ENCODE measurements around the gene PAX2.
A peak's percentile ranks its signal among the peaks of the same experiment; 100 is the strongest.

The PAX2 gene

DNA sequence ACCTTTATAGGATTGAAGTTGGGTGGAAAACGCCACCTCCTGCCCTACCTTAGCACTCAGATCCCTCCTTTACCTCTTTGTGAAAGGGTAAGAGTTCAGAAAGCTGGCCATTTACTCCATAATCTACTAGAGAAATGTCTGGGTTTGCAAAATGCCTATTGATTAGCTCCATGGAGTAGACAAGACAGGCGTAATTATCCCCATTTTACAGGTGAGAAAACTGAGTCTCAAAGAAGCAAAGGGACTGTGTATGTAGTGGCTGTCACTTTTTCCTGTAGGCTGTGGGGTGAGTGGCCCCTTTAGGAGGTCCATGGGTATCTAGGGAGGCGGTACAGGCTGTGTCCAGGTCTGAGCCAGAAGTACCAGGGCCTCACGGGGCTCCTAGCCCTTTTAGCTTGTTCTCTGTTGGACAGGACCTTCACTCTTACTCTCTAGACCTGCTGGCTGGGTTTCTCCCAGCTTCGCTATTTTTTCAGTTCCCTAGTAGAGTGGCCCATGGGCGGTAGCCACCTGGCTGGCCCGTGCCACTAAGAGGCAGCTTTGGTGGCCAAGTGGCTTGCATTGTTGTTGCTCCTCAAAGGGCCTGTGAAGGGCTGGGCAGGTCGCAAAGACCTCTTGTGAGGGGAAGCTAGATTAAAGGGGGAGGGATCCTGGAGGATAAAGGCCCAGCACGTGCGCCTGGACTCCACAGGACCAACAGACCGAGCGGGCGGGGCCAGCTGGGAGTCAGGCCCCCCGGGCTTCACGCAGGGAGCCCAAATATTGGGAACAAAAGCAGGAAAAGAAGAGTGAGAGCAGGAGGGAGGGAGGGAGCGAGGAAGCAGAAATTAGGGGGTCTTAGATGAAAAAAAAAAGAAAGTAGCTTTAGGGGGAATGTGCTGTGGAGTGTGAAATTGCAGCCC is 4.7 kb upstream of the PAX2 start:
- DNase-seq = no peak

DNA sequence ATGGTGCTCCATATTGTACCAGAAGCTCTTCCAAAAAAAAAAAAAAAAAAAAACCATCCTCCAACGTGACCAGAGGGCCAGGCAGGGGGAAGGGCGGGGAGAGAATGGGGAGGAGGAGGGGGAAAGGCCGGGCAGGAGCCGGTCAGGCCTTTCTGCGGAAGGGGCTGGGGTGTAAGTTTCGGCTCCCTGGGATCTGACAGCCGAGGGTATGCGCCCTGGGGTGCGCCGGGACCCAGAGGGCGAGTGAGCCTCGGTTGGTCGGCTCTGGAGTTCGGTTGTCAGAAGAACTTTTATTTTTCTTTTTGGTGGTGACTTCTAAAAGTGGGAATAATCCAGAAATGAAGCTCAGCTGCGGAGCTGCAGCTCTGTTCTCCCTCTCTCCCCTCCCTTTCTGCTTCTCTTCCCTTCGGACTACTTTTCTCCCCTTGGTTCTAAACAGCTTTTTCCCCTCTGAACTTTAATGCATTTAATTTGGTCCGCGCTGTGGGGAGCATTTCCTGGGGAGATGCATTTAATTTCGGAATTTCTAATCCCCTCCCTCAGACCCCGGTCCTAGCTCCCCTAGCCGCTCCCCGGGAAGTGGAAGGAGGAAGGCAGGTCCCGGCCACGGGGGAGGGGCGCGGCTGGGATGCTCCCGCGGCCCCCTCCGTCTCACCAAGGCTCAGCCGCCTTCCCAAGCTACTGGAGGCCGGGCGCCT is 3.9 kb upstream of the PAX2 start:
- no peak for DNase-seq

DNA sequence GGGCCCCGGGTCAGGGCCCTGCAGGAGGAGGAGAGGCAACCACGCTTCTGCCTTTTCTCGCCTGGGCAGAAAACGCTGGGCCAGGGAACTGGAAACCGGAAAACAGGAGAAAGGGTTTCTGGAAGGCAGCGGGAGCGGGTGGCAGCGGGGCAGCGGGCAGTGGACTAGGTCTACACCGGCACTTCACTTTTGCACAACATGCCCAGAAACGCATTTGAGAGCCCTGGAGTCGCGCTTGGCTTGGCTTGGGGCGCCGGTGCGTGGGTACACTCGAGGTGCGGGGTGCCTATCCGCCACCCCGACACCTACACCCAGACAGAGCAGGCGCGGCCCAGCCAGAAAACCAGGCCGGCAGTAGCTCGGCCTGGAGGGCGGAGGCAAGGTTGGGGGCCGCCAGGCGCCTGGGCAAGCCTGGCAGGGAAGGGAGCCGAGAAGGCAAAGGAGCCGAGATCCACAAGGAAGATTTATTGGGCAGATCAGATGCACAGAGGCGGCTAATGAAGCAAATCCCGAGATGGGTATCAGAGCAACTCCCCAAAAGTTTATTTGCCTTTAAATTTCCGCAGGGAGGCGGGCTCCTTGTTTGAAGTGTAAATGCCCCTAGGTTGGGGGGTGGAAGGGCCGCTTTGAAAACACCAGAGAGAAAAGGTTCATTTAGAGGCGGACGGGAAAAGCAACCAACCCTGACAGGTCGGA is 3.2 kb upstream of the PAX2 start:
- no peak for DNase-seq

DNA sequence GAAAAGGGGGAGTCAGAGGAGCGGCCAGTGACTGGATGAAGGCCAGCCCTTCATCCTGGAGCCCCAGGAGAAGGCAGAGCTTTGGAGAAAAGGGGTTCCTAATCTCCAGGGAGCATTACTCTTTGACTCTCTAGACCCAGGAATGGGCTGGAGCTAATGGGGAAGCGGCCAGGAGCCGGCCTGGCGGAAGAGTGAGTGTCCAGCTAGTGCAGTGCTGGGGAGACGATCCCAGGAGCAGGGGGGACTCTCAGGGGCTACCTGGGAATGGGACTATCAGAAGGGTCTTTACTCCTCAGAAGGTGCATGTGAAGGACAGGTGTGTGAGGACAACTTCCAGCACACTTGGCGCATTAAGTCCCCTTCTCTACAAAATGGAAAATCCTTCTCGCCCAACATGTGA is 2.4 kb upstream of the PAX2 start:
- DNase-seq = no peak

DNA sequence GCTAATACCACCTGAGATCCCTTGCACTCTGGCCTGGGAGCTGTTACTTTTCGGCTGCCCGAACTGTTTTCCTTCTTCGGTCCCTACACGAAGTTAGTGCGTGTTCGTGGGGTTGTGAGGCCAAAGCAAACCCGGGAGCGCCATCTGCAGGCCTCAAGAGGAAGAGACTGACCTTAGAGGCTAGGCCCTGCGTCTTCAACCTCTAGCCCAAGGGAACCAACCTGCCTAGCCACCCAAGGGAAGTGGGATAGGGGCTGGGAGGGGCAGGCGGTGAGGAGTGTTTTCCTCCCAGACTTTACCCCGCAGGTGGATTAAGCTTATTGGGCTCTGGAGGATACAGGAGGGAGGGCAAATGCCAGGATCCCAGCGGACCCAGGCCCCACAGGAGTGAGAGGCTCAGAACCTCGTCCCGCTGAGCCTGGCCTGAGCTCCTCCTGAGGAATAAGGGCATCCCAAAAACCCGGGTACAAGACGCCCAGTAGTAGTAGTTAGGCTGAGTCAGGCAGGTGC is 1.7 kb upstream of the PAX2 start:
- peak; percentile 18 for DNase-seq

DNA sequence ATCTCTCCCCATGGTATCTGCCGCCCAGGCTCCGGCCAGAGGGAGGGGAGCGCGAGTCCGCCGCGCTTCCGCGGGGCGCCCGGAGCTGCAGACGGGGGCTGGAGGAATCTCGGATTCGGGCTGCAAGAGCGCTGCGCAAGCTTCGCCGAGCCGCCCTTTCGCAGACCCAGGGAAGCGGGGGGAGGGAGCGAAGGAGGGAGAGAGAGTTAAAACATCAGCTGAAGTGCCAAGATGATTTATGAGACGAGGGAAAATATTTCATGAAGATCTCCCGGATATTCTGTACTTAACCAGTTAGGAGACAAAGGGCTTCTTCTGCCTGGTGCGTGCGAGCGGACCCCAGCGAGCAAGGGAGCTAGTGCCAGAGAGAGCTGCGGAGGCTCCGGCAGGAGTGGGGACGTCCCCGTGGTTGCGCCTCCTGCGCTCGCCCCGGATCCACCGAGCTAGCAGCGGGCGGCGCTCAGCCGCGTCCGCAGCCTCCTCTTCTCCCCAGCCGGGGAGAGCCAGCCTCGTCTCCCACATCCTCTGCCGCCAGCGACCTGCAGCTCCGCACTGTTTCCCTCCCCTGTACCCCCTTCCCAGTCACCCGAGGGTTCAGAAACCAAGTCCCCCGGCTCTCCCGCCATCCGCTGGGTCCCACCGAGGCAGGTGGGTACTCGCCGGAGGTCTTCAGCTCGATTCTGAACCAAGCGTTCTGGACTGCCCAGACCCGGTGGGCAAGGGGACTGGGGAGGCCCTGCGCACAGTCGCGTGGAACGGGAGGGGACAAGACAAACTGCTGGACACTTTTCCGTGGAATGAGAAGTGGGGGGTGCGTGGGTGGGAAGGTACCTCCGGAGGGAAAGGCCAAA is 1.0 kb upstream of the PAX2 start:
- no peak for DNase-seq

DNA sequence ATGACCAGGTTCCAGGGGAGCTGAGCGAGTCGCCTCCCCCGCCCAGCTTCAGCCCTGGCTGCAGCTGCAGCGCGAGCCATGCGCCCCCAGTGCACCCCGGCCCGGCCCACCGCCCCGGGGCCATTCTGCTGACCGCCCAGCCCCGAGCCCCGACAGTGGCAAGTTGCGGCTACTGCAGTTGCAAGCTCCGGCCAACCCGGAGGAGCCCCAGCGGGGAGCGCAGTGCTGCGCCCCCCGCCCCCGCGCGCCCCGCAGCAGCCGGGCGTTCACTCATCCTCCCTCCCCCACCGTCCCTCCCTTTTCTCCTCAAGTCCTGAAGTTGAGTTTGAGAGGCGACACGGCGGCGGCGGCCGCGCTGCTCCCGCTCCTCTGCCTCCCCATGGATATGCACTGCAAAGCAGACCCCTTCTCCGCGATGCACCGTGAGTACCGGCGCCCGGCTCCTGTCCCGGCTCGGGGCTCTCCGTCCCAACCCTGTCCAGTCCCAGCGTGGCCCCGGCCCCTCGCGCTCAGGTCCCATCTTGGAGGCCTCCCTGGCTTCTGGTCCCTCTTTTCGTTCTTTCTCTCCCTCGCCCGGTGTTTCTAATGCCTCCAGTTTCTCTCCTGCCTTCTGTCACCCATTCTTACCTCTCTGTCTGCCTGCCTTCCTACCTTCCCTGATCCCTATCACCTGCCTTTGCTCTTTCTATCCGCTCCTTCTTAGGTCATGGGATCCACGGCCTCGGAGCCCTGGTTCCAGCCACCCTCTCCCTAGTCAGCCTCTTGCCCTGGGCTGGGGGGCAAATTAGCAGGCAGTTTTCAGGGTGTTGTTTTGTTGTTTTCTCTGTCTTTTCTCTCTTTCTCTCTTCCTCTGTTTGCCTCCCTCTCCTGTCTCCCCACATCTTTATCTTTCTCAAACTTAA is 751 bp downstream of the PAX2 start:
- DNase-seq = no peak

DNA sequence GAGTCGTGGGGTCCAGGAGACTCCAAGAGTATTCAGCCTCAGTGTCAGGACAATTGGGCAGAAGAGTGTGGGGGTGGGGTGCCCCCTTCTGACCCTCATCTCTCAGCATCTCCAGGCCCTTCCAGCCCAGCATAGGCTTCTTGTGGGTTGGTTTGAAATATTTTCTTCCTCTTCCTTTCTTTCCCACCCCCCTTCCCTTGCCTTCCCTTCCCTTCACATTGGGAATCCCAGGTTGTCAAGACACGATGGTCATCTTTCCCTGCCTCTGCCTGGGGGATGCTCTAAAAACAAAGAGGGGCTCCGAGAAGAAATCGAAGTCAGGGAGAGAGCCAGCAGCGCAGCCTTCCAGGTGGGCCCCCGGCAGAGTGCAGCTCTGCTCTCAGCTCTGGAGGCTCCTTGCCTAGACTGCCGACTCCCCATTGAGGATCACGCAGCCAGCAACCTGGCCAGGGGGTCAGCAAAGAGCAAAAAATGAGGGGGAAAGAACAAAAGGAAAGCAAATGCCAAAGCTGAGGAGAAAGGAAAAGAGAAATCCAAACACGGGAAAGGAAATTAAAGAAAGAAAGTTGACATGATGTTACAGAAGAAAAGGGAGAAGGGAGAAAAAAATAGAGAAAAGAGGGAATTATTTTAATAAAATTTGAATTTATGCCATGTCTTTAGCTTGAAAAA is 1.5 kb downstream of the PAX2 start:
- no peak for DNase-seq

DNA sequence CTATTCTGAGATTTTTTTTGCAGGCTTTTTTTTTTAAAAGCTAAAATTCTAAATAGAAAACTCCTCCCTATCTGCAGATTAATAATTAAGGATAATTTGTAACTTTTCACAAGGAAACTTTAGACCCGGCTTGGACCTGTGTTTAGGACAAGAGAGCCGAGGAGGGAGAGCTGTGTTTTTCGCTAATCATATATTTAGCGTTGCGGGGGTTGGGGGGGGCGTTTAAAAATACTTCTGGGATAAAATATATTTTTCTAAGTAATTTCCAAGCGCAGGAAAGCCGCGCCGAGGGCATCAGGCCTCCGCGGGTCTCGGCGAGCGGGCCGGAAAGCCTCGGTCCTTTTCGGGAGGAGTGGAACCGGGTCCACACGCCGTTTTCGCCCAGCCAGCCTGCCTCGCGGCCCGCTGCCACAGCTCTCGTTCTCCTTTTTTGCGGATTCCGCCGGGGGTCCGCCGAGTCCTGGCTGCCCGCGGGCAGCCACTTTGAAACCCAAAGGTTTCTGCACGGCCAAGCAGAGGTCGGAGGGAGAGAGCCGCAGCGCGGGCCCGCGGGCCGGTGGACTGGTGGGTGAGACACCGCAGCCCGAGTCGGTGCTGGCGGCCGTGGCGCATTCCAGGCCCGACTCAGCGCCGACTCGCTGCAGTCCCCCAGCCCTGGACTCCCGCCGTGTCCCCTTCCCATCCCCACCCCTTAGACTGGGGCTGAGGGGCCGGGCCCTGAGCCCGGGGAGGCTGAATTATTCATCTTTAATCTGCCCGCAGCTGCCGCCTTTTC is 2.3 kb downstream of the PAX2 start:
- no peak for DNase-seq

DNA sequence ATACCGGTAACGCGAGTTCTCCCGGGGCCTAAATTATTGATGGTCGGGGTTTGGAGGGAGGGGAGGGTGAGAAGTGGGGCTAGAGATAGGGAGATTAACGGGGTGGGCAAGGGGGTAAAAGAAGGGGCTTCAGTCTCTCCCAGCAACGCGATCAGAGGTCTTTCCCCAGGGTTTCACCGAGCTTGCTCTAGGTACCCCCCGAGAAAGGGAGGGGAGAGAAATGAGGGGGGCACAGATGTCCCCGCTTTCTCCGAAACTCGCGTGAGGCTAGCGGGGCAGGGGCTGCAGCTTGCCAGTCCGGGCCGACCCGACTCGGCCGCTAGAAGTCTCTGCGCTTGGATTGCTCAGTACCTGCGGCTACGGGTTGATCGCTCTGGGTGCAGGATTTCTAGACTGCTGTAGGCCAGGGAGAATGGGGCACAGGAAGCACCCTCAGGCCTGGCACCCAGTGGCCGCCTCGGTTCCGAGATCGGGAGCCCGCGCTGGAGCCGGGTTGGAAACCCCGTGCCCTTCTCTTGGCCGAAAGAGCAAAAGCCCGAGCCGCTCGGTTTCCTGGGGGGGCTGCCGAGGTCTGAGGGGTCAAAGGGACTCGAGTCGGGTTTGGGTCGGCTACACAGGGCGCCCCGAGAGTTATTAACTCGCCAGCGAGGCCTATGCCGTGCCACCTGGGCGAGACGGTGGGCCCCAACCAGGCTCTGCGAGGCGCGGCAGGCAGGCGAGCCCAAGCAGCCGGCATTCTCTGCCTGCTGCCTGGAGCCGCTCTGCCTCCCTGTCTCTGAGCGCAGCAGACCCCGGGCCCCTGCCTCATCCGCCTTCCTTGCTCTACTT is 3.1 kb downstream of the PAX2 start:
- no peak for DNase-seq

DNA sequence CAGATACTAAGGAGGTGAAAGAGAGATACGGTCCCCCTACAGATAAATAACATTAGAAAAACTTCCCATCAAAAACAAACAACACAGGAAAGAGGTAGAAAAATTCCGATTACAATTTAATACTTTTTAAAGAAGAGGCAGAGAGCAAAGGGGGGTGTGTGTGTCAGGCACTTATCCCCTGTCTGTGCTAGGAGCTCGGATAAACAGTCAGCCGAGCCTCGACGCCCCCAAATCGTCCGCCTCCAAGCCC is 3.6 kb downstream of the PAX2 start:
- DNase-seq = no peak

DNA sequence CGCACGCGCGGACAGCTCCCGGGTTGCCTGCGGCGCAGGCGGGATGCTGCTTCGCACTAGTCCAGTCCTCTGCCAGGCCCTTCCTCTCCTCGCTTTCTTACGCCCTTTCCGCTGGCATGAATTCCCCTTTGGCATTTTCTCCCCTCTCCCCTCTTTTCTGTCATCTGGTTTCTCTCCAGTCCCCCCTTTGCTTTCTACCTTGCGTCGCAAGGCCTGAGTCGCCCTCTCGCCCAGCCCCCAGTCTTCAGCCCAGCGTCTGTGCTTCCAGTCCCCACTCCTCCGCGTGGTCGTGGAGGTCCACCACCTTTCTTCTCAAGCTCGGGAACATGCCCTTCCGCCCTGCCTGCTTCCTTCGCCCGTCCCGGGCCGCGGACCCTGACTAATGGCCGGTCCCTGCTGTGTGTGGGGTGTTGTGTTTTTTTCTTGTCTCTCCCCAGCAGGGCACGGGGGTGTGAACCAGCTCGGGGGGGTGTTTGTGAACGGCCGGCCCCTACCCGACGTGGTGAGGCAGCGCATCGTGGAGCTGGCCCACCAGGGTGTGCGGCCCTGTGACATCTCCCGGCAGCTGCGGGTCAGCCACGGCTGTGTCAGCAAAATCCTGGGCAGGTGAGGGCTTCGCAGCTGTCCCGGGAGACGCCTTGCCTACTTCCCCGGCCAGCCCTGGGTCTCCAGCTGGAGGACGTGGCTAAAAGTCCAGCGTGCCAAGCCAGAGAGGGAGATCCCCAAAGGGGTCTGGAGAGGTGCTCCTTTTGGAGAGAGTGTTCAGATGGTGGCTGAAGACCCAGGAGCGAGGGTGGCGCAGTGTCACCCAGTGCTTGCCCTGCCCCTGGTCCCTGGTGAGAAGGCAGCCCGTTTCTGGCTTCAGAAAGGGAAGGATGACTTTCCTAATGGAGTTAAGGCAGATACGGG is 4.2 kb downstream of the PAX2 start:
- no peak for DNase-seq

DNA sequence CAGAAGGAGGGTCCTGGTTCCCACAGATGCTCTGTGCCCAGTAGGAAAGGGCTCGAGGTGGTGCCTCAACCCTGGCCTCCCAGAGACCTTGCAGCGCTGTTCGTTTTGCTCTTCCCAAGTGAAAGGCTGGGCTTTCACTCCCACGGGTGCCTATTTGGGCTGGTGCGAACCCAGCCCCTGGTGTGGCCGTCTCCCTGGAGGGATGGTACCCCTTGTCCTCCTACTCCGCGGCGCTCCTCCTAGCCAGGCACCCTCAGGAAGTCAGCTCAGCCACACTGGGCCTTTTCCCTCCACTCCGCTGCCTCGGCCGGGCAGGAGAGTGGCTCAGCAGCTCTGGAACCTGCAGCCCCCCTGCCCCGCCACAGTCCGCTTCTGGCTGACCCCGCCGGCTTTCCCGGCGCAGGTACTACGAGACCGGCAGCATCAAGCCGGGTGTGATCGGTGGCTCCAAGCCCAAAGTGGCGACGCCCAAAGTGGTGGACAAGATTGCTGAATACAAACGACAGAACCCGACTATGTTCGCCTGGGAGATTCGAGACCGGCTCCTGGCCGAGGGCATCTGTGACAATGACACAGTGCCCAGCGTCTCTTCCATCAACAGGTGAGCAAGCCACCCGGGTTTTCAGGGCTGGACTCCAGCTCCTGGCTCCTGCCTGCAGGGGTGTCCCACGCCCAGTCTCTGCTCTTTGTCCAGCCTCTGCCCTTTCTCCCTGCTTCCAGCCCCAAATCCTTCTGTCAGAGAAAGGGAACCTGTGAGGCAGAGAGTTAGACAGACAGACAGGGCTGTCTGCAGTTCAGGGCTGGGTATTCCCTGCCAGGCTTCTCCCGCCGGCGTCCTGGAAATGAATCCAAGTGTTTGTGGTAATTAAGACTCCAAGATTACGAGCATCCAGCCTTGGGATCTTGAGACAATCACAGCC is 5.2 kb downstream of the PAX2 start:
- no peak for DNase-seq

DNA sequence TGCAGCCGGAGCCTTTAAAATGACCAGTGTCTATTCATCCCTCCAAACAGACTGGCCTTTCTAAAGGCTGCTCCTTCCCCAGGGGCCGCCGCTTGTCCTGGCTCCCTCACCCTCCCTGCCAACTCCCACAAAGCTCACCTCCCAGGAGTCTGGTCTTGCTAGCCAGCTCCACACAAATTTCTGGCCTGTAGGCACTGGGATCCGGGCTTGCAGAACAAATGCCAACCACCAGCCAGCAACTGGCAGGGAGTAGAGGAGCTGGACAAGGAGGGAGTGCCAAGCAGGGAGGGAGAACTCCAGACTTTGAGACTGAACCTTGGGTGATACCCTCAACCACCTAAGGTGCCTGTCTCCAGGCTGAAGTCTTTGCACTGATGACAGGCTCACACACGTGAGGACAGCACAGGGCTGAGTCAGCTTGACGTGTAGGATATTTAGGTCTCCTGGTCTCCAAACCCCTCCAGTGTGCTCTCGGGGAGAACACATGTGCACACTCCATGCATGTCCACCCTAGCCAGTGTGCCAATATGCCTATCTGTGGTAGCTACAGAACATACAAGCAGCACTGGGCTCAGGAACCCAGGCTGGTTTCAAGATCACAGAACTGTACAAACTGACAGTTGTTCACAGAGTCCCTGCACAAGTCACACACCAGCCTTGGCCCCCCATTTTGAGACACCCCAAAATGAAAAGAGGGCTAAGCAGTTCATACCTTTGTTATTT is 6.0 kb downstream of the PAX2 start:
- DNase-seq = no peak

DNA sequence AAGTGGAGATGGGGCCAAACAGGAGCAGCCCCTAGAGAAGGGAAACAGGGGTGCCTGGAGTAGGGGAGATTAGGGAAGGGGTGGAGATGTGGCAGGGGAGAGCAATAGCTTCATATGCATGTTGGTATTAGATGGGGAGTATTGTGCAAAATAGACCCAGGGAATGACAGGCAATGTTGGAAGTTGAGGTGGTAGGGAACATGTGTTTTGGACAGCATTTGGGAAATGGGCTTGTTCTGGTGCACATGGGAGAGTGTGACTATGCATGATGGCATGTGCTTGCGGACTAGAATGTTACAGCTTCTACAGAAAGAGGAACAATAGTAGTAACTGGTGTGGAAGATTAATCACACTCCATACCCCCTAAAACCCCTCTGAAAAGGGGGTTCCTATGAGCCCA is 10.4 kb downstream of the PAX2 start:
- DNase-seq = no peak

DNA sequence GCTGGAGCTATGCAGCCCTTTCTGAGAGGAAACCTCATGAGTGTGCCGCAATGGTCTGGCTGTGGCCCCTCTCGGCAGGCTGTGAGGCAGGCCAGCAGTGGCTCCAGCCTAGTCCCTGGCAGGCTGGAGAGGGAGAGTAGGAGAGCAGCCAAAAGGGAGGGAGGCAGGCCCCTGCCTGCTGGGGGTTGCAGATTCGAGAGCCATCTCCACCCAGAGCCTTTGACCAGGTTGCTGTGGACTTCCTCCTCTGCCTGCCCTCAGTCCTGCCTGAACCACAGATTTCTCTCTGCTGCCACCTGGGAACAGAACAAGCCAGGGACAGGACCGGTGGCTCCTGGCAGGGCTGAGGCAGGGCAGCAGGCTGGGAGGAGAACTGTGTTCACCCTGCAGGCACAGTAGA is 13.9 kb downstream of the PAX2 start:
- no peak for DNase-seq
